HepG2 (cell line): ENCODE results near the gene SRSF3. TPM values are rescaled to one million over a fixed set of nuclear protein-coding genes. Genes with fewer than 3 reads are reported as not detected.

ENCODE experiments used
- ATAC-seq: fragments of 200-7000 bp; cut with Tn5 transposase; 3 replicates; pipeline ENCODE4 v1.9.1; 2020; ENCODE audit warnings: mild to moderate bottlenecking, moderate library complexity
- BruUV-seq: library from RNA; stranded (reverse); fragments of 400-500 nt; replicated peaks from 2 replicates; lab custom pipeline; 2021; lab: Mats Ljungman, UMichigan
- CTCF ChIA-PET: fragments of 300-600 bp; formaldehyde crosslinking; extraction: SDS; loops from one replicate; lab custom pipeline; 2021; ENCODE audit warnings: low total read pairs, inconsistent platforms, low intra/inter-chr PET ratio; lab: Yijun Ruan, JAX
- POLR2A ChIA-PET: fragments of 350-600 bp; sonication (Branson Sonifier 250); formaldehyde crosslinking; loops from one replicate; lab custom pipeline; 2020; ENCODE audit warnings: antibody characterized with exemption, inconsistent platforms; lab: Yijun Ruan, JAX
- DNase-seq: peaks from one replicate; pipeline ENCODE4 v3.0.0-alpha.2; 2015; ENCODE audit warnings: low spot score
- FAIRE-seq: peaks from 3 replicates; lab custom pipeline; 2011; peaks lifted over from hg19 to GRCh38; lab: Jason Lieb, UNC
- H2AFZ ChIP-seq: one replicate; pipeline ENCODE4 v1.6.1; 2011; ENCODE audit warnings: low read length, inconsistent platforms
- H3K27ac ChIP-seq: fragments of 300-600 bp; 3 replicates; pipeline ENCODE4 v1.8.0; 2011; ENCODE audit warnings: mixed run types, mild to moderate bottlenecking, mixed read lengths, low read length, inconsistent platforms; ENCODE audit not compliant: insufficient read depth; ENCODE audit errors: extremely low read length
- H3K27me3 ChIP-seq, 2 experiments: fragments of 200-600 bp in 1 of 2; 2 replicates in 1 of 2; 3 replicates in 1 of 2; pipeline versions ENCODE4 v1.6.0 to v1.8.0; 2011; ENCODE audit warnings: low read length in 2 of 2, mild to moderate bottlenecking in 2 of 2, moderate library complexity in 2 of 2, inconsistent platforms in 1 of 2; ENCODE audit not compliant: insufficient read depth in 2 of 2, control insufficient read depth in 1 of 2
- H3K36me3 ChIP-seq, 2 experiments: fragments of 200-600 bp in 1 of 2; replicated peaks in 1 of 2; 2 replicates in 1 of 2; 3 replicates in 1 of 2; pipeline versions ENCODE4 v1.5.1 to v1.8.0; 2011; ENCODE audit warnings: low read length in 2 of 2, inconsistent platforms in 1 of 2; ENCODE audit not compliant: insufficient read depth in 2 of 2, control insufficient read depth in 1 of 2
- H3K4me1 ChIP-seq: 2 replicates; pipeline ENCODE4 v1.5.1; 2012; ENCODE audit warnings: low read length, inconsistent platforms; ENCODE audit not compliant: insufficient read depth
- H3K4me2 ChIP-seq: 2 replicates; pipeline ENCODE4 v1.6.0; 2011; ENCODE audit warnings: low read depth, low read length, inconsistent platforms
- H3K4me3 ChIP-seq, 3 experiments: fragments of 200-600 bp in 1 of 3; sonication (generic), shearing (Covaris generic) in 1 of 3; replicated peaks in 1 of 3; 2 replicates each; pipeline ENCODE4 v1.5.1; 2011 to 2016; ENCODE audit warnings: low read length in 3 of 3, inconsistent platforms in 2 of 3, low read depth in 2 of 3, mild to moderate bottlenecking in 2 of 3, control low read depth in 1 of 3, mixed read lengths in 1 of 3; ENCODE audit not compliant: insufficient read depth in 1 of 3
- H3K79me2 ChIP-seq: one replicate; pipeline ENCODE4 v1.6.1; 2011; ENCODE audit warnings: low read length, inconsistent platforms; ENCODE audit not compliant: insufficient read depth
- H3K9ac ChIP-seq: 2 replicates; pipeline ENCODE4 v1.6.0; 2011; ENCODE audit warnings: mild to moderate bottlenecking, low read depth, low read length, inconsistent platforms; ENCODE audit not compliant: insufficient read depth
- H3K9me3 ChIP-seq: 2 replicates; pipeline ENCODE4 v1.5.1; 2012; ENCODE audit warnings: mild to moderate bottlenecking, low read length
- H4K20me1 ChIP-seq: 2 replicates; pipeline ENCODE4 v1.6.0; 2011; ENCODE audit warnings: inconsistent platforms, mild to moderate bottlenecking, low read length, moderate library complexity; ENCODE audit not compliant: insufficient read depth
- GTF3A ChIP-seq: sonication (generic); formaldehyde crosslinking; conservative IDR thresholded peaks from 2 replicates; pipeline ENCODE4 v1.4.0; 2020; ENCODE audit warnings: mild to moderate bottlenecking, missing genetic modification reagents
- MED8 ChIP-seq: sonication (generic); formaldehyde crosslinking; IDR thresholded peaks from 2 replicates; pipeline ENCODE4 v1.8.1; 2023; ENCODE audit warnings: mild to moderate bottlenecking, missing genetic modification reagents; ENCODE audit not compliant: insufficient replicate concordance
- MYNN ChIP-seq: sonication (generic); formaldehyde crosslinking; IDR thresholded peaks from 2 replicates; pipeline ENCODE4 v1.4.0; 2020; ENCODE audit warnings: mild to moderate bottlenecking, low read depth, missing genetic modification reagents
- NCOA2 ChIP-seq: sonication (generic); formaldehyde crosslinking; IDR thresholded peaks from 2 replicates; pipeline ENCODE4 v1.8.0; 2022; ENCODE audit warnings: inconsistent platforms
- SMAD9 ChIP-seq: sonication (generic); formaldehyde crosslinking; IDR thresholded peaks from 2 replicates; pipeline ENCODE4 v1.5.1; 2020; ENCODE audit warnings: mild to moderate bottlenecking, missing genetic modification reagents
- ZBTB7B ChIP-seq: sonication (generic); formaldehyde crosslinking; IDR thresholded peaks from 2 replicates; pipeline ENCODE4 v1.4.0; 2020; ENCODE audit warnings: missing genetic modification reagents
- ZNF350 ChIP-seq: sonication (generic); formaldehyde crosslinking; IDR thresholded peaks from 2 replicates; pipeline ENCODE4 v1.4.0; 2020; ENCODE audit warnings: mild to moderate bottlenecking, low read depth, missing genetic modification reagents, borderline replicate concordance
- ZNF460 ChIP-seq: sonication (generic); formaldehyde crosslinking; IDR thresholded peaks from 2 replicates; pipeline ENCODE4 v1.5.1; 2020; ENCODE audit warnings: missing genetic modification reagents, mild to moderate bottlenecking, borderline replicate concordance
- WGBS: methylation state at CpG from one replicate; pipeline ENCODE4 v1.1.6; 2017; ENCODE audit warnings: low lambda C conversion rate; 5-methylcytosine and 5-hydroxymethylcytosine counted together
- in situ Hi-C: cut with HindIII; loops from 2 replicates; pipeline ENCODE4 v1.10.0; 2017; ENCODE audit warnings: low pct_unique_long_range_greater_than_20kb; ENCODE audit not compliant: extremely low pct_ligation_motif_present
- intact Hi-C: fragments of 100-400 bp; cut with micrococcal nuclease; formaldehyde crosslinking; loops from one replicate; pipeline ENCODE4 v1.10.0; 2022; ENCODE audit not compliant: unreplicated experiment
- polyA plus RNA-seq, 8 experiments: library from polyadenylated mRNA; depleted of rRNA in 3 of 8; stranded (reverse) in 7 of 8; unstranded in 1 of 8; fragments of >200 nt; fragmentation: Illumina TruSeq in 4 of 8; extraction: Trizol in 4 of 8; gene quantifications; 2 replicates each; pipeline versions ENCODE4 v1.2.1 to v1.2.3, GENCODE V29; 2011 to 2016; ENCODE audit warnings: low read depth in 4 of 8, missing spikeins in 1 of 8, mixed read lengths in 1 of 8; ENCODE audit not compliant: insufficient read depth in 1 of 8
- total RNA-seq, 5 experiments: library from RNA; depleted of rRNA; stranded (reverse); fragments of >200 nt; fragmentation: Illumina TruSeq; extraction: Trizol; gene quantifications; 2 replicates each; pipeline ENCODE4 v1.2.3, GENCODE V29; 2016; ENCODE audit warnings: low read depth in 1 of 5
- TF ChIP-seq, protein P1 (sequence below): sonication (generic); formaldehyde crosslinking; IDR thresholded peaks from 2 replicates; pipeline ENCODE4 v1.4.0; 2020; ENCODE audit warnings: missing genetic modification reagents, borderline replicate concordance
- TF ChIP-seq, protein P2 (sequence below): conservative IDR thresholded peaks from 2 replicates; pipeline ENCODE4 v1.6.1; 2018; ENCODE audit warnings: missing genetic modification reagents
- TF ChIP-seq, protein P3 (sequence below): sonication (generic); formaldehyde crosslinking; IDR thresholded peaks from 2 replicates; pipeline ENCODE4 v1.4.0; 2020; ENCODE audit warnings: missing genetic modification reagents, borderline replicate concordance

Gene SRSF3
- total and polyA plus RNA-seq, 2 of the 13 experiments (the other 11 are each of a cell fraction or from before 2014, with no cell fraction given) = 206 to 684 TPM

DNA sequence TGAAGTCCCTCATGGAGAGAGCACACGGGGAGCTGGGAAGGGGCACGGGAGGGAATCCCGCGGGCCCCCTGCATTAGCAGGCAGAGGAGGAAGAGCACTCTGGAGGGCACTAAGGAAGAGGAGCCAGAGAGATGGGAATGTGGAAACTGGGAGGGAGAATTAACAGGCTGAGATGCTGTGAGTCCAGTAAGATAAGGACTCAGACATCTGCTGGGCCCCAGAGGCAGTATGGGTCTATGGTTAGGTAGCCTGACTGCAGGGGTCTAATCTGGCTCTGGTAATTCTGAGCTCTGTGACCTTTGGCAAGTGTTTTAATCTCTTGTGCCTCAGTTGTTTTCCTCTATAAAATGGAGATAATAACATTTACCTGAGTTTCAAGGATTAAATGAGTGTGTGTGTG, 15.7 kb upstream of the SRSF3 start:
- in situ Hi-C loops = no loop called here
- CTCF ChIA-PET = no interaction called here
- H2AFZ ChIP-seq = peak overlapping the region; percentile 43

DNA sequence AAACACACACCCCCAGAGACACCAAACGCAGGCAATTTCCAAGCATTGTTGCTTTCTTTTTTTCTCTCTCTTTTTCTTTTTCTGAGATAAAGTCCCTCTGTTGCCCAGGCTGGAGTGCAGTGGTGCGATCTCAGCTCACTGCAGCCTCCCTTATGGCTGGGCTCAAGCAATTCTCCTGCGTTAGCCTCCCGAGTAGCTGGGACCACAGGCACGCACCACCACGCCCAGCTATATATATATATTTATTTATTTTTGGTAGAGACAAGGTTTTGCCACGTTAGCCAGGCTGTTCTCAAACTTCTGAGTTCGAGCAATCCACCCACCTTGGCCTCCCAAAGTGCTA, 14.0 kb upstream of the SRSF3 start:
- in situ Hi-C loops = no loop called here
- POLR2A ChIA-PET = interaction anchor here (0.7 to 2.7 kb wide), 10 partner anchors 10 to 157 kb away, joined by 3 to 29 read pairs (median 4); partner anchors contain the start of genes KCTD20, PXT1, SRSF3 and STK38
- TF ChIP-seq ZNF350 (CRISPR knock-in tag) (0 out of 2 replicates have a peak, but pooled peaks have one; percentile 20), MYNN (CRISPR knock-in tag) (no peak), GTF3A (CRISPR knock-in tag) (no peak), SMAD9 (CRISPR knock-in tag) (no peak), ZNF460 (CRISPR knock-in tag) (peak; percentile 56; the same call in 1 of the 2 replicates), NCOA2 (CRISPR knock-in tag) (no peak), ZBTB7B (CRISPR knock-in tag) (0 out of 2 replicates have a peak, but pooled peaks have one; percentile 26)
- TF ChIP-seq, protein P1, sequence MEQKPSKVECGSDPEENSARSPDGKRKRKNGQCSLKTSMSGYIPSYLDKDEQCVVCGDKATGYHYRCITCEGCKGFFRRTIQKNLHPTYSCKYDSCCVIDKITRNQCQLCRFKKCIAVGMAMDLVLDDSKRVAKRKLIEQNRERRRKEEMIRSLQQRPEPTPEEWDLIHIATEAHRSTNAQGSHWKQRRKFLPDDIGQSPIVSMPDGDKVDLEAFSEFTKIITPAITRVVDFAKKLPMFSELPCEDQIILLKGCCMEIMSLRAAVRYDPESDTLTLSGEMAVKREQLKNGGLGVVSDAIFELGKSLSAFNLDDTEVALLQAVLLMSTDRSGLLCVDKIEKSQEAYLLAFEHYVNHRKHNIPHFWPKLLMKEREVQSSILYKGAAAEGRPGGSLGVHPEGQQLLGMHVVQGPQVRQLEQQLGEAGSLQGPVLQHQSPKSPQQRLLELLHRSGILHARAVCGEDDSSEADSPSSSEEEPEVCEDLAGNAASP (CRISPR knock-in tag) = no peak
- TF ChIP-seq, protein P2, sequence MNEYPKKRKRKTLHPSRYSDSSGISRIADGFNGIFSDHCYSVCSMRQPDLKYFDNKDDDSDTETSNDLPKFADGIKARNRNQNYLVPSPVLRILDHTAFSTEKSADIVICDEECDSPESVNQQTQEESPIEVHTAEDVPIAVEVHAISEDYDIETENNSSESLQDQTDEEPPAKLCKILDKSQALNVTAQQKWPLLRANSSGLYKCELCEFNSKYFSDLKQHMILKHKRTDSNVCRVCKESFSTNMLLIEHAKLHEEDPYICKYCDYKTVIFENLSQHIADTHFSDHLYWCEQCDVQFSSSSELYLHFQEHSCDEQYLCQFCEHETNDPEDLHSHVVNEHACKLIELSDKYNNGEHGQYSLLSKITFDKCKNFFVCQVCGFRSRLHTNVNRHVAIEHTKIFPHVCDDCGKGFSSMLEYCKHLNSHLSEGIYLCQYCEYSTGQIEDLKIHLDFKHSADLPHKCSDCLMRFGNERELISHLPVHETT (CRISPR knock-in tag) = no peak
- TF ChIP-seq, protein P3, sequence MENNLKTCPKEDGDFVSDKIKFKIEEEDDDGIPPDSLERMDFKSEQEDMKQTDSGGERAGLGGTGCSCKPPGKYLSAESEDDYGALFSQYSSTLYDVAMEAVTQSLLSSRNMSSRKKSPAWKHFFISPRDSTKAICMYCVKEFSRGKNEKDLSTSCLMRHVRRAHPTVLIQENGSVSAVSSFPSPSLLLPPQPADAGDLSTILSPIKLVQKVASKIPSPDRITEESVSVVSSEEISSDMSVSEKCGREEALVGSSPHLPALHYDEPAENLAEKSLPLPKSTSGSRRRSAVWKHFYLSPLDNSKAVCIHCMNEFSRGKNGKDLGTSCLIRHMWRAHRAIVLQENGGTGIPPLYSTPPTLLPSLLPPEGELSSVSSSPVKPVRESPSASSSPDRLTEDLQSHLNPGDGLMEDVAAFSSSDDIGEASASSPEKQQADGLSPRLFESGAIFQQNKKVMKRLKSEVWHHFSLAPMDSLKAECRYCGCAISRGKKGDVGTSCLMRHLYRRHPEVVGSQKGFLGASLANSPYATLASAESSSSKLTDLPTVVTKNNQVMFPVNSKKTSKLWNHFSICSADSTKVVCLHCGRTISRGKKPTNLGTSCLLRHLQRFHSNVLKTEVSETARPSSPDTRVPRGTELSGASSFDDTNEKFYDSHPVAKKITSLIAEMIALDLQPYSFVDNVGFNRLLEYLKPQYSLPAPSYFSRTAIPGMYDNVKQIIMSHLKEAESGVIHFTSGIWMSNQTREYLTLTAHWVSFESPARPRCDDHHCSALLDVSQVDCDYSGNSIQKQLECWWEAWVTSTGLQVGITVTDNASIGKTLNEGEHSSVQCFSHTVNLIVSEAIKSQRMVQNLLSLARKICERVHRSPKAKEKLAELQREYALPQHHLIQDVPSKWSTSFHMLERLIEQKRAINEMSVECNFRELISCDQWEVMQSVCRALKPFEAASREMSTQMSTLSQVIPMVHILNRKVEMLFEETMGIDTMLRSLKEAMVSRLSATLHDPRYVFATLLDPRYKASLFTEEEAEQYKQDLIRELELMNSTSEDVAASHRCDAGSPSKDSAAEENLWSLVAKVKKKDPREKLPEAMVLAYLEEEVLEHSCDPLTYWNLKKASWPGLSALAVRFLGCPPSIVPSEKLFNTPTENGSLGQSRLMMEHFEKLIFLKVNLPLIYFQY (CRISPR knock-in tag) = peak; percentile 7; the same call in 1 of the 2 replicates

More for the DNA sequence above, 15.7 kb upstream of the SRSF3 start:
- ATAC-seq (no peak), DNase-seq (no peak), FAIRE-seq (no peak)
- H3K79me2 ChIP-seq = no peaks in the 10 kb centered on the region
- no peak overlapping the region for H3K9ac ChIP-seq
- no TSS peak for BruUV-seq
- no peaks in the 10 kb centered on the region for H3K27me3 ChIP-seq
- intact Hi-C loops = loop anchor here (2.0 kb wide), 1 partner anchor 14 kb away; no protein-coding TSS in a partner anchor
- no peak overlapping the region for H3K4me3 ChIP-seq
- peaks cover 61% of the 10 kb centered on the region for H3K4me1 ChIP-seq
- H3K4me2 ChIP-seq = peak overlapping the region; percentile 58
- H3K9me3 ChIP-seq = no peaks in the 10 kb centered on the region
- POLR2A ChIA-PET = interaction anchor here (1.4 to 2.7 kb wide), 2 partner anchors 10 to 15 kb away, joined by 4 to 29 read pairs; partner anchors contain the start of gene SRSF3
- no peak overlapping the region for H3K27ac ChIP-seq
- no peaks in the 10 kb centered on the region for H3K36me3 ChIP-seq
- TF ChIP-seq MED8 (CRISPR knock-in tag) = no peak
- WGBS = 72% methylated on average over 4 of the region's 4 CpGs
- no peaks in the 10 kb centered on the region for H4K20me1 ChIP-seq

More for the DNA sequence above, 14.0 kb upstream of the SRSF3 start:
- 61% methylated on average over 8 of the region's 8 CpGs for WGBS
- H4K20me1 ChIP-seq = no peaks in the 10 kb centered on the region
- H3K36me3 ChIP-seq = no peaks in the 10 kb centered on the region
- DNase-seq (no peak), ATAC-seq (peak; percentile 31), FAIRE-seq (no peak)
- no peaks in the 10 kb centered on the region for H3K79me2 ChIP-seq
- CTCF ChIA-PET = interaction anchor here (1.0 kb wide), 1 partner anchor 157 kb away, joined by 4 read pairs; no protein-coding TSS in a partner anchor
- BruUV-seq = TSS peak; percentile 92
- peak overlapping the region; percentile 64 for H3K9ac ChIP-seq
- intact Hi-C loops = no loop called here
- H2AFZ ChIP-seq = peak overlapping the region; percentile 94
- no peaks in the 10 kb centered on the region for H3K27me3 ChIP-seq
- peaks cover 56% of the 10 kb centered on the region for H3K4me1 ChIP-seq
- no peaks in the 10 kb centered on the region for H3K9me3 ChIP-seq
- peak overlapping the region; percentile 11 to 60 (median 41); a peak in 5 of 6 replicates for H3K4me3 ChIP-seq
- H3K27ac ChIP-seq = peak overlapping the region; percentile 58
- peak overlapping the region; percentile 80 for H3K4me2 ChIP-seq
